HepG2 (cell line): ENCODE results near the gene USP36.

Experiments
- ARID2 ChIP-seq: sonication (generic); formaldehyde crosslinking; IDR thresholded peaks from 2 replicates; pipeline ENCODE4 v1.8.1; 2022; ENCODE audit warnings: mild to moderate bottlenecking, missing genetic modification reagents, borderline replicate concordance
- CEBPB ChIP-seq: IDR thresholded peaks from 2 replicates; pipeline ENCODE4 v1.6.1; 2011; ENCODE audit warnings: low read depth, low read length, improper control_type of control experiment, borderline replicate concordance
- FOXM1 ChIP-seq: sonication (generic); formaldehyde crosslinking; IDR thresholded peaks from 2 replicates; pipeline ENCODE4 v1.5.0; 2020; ENCODE audit warnings: missing genetic modification reagents
- KDM1A ChIP-seq: IDR thresholded peaks from 2 replicates; pipeline ENCODE4 v1.6.1; 2016; ENCODE audit warnings: missing compliant biosample characterization
- KLF6 ChIP-seq: IDR thresholded peaks from 2 replicates; pipeline ENCODE4 v1.8.0; 2016; ENCODE audit warnings: missing biosample characterization, missing genetic modification reagents
- ZFP82 ChIP-seq: sonication (generic); formaldehyde crosslinking; IDR thresholded peaks from 2 replicates; pipeline ENCODE4 v1.5.1; 2020; ENCODE audit warnings: mild to moderate bottlenecking, missing genetic modification reagents, borderline replicate concordance
- ZNF24 ChIP-seq: fragments of 450-650 bp; IDR thresholded peaks from 2 replicates; pipeline ENCODE4 v1.6.1; 2017; ENCODE audit warnings: antibody characterized with exemption, mild to moderate bottlenecking
- ZNF274 ChIP-seq: sonication (generic); formaldehyde crosslinking; IDR thresholded peaks from 2 replicates; pipeline ENCODE4 v1.5.1; 2020; ENCODE audit warnings: mild to moderate bottlenecking, missing genetic modification reagents
- TF ChIP-seq, protein P1 (sequence below): IDR thresholded peaks from 2 replicates; pipeline ENCODE4 v1.6.1; 2016; ENCODE audit warnings: low read depth

DNA sequence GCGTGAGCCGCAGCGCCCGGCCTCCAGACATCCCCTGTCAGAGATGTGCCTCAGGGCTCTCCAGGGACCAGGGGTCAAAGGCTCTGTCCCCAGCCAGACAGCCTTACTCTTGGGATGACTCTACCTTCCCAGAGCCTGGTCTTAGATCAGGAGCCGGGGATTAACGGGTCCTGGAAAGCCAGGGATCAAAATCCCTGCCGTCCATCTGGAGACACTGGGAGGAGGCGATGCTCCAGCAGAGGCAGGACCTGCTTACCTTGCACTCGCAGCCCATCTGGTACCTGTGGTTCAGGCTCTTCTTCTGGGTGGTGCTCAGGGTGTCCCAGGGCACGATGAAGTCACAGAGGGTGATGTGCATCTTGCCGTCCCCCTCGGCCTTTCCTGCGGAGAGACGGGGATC, 16.7 kb upstream of the USP36 start:
- TF ChIP-seq ZNF24 (no peak), CEBPB (no peak), ARID2 (CRISPR knock-in tag) (no peak), KDM1A (no peak), ZFP82 (CRISPR knock-in tag) (no peak), FOXM1 (CRISPR knock-in tag) (no peak), ZNF274 (CRISPR knock-in tag) (no peak), KLF6 (CRISPR knock-in tag) (no peak)
- TF ChIP-seq, protein P1, sequence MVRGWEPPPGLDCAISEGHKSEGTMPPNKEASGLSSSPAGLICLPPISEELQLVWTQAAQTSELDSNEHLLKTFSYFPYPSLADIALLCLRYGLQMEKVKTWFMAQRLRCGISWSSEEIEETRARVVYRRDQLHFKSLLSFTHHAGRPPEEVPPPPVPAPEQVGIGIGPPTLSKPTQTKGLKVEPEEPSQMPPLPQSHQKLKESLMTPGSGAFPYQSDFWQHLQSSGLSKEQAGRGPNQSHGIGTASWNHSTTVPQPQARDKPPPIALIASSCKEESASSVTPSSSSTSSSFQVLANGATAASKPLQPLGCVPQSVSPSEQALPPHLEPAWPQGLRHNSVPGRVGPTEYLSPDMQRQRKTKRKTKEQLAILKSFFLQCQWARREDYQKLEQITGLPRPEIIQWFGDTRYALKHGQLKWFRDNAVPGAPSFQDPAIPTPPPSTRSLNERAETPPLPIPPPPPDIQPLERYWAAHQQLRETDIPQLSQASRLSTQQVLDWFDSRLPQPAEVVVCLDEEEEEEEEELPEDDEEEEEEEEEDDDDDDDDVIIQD (CRISPR knock-in tag) = no peak
